OCI-LY7 (cell line): ENCODE data around the gene CHRM5. TPM values are rescaled to one million over a fixed set of nuclear protein-coding genes. Genes with fewer than 3 reads are reported as not detected.

Source experiments
- BruUV-seq: library from RNA; stranded (reverse); fragments of 400-500 nt; replicated peaks from 2 replicates; lab custom pipeline; 2021; lab: Mats Ljungman, UMichigan
- CTCF ChIA-PET: fragments of 300-600 bp; sonication (Branson Sonifier 250); formaldehyde crosslinking; loops from one replicate; lab custom pipeline; 2022; ENCODE audit warnings: antibody characterized with exemption; ENCODE audit not compliant: unreplicated experiment; lab: Charles Lee
- POLR2A ChIA-PET: fragments of 300-600 bp; sonication (Branson Sonifier 250); formaldehyde crosslinking; loops from one replicate; lab custom pipeline; 2022; ENCODE audit warnings: antibody characterized with exemption; lab: Charles Lee
- DNase-seq: peaks from one replicate; pipeline ENCODE4 v3.0.0-alpha.2; 2015; ENCODE audit warnings: low spot score
- H2AFZ ChIP-seq: fragments of 200-600 bp; sonication (generic), shearing (Covaris generic); 2 replicates; pipeline ENCODE4 v1.6.1; 2014; ENCODE audit warnings: mild to moderate bottlenecking, antibody characterized with exemption, low read length, moderate library complexity
- H3K27ac ChIP-seq: fragments of 200-600 bp; sonication (generic); 2 replicates; pipeline ENCODE4 v1.5.1; 2014; ENCODE audit warnings: mixed run types, low read depth, mild to moderate bottlenecking, moderate library complexity, low read length, inconsistent platforms; ENCODE audit not compliant: poor library complexity, severe bottlenecking
- H3K36me3 ChIP-seq: fragments of 200-600 bp; sonication (generic); 2 replicates; pipeline ENCODE4 v1.6.1; 2014; ENCODE audit warnings: mild to moderate bottlenecking, antibody characterized with exemption, low read length, moderate library complexity, mixed read lengths; ENCODE audit not compliant: insufficient read depth
- H3K4me1 ChIP-seq: fragments of 200-600 bp; sonication (generic); 2 replicates; pipeline ENCODE4 v1.5.1; 2014; ENCODE audit warnings: mild to moderate bottlenecking, low read length; ENCODE audit not compliant: insufficient read depth, poor library complexity, severe bottlenecking
- H3K4me2 ChIP-seq: fragments of 200-600 bp; sonication (generic); 2 replicates; pipeline ENCODE4 v1.6.1; 2014; ENCODE audit warnings: mild to moderate bottlenecking, low read length
- H3K4me3 ChIP-seq: fragments of 200-600 bp; sonication (generic); 2 replicates; pipeline ENCODE4 v1.5.1; 2014; ENCODE audit warnings: mild to moderate bottlenecking, low read depth, low read length; ENCODE audit not compliant: poor library complexity, severe bottlenecking
- H3K79me2 ChIP-seq: fragments of 200-600 bp; sonication (generic); 2 replicates; pipeline ENCODE4 v1.6.1; 2016; ENCODE audit warnings: low read depth, mild to moderate bottlenecking, low read length, moderate library complexity, mixed read lengths; ENCODE audit not compliant: insufficient read depth
- H3K9me2 ChIP-seq: fragments of 200-600 bp; sonication (generic); 2 replicates; pipeline ENCODE4 v1.6.1; 2016; ENCODE audit warnings: mild to moderate bottlenecking, low read length, mixed read lengths; ENCODE audit not compliant: insufficient read depth
- H3K9me3 ChIP-seq: fragments of 200-600 bp; sonication (generic); 2 replicates; pipeline ENCODE4 v1.6.1; 2014; ENCODE audit warnings: mild to moderate bottlenecking, mixed run types, low read length, mixed read lengths
- H4K20me1 ChIP-seq: fragments of 200-600 bp; sonication (generic); 2 replicates; pipeline ENCODE4 v1.6.1; 2014; ENCODE audit warnings: mild to moderate bottlenecking, antibody characterized with exemption, low read length, moderate library complexity, mixed read lengths; ENCODE audit not compliant: insufficient read depth
- CTCF ChIP-seq: fragments of 200-600 bp; sonication (generic); conservative IDR thresholded peaks from 2 replicates; pipeline ENCODE4 v1.5.1; 2014; ENCODE audit warnings: mild to moderate bottlenecking, antibody characterized with exemption, low read length, moderate library complexity, mixed read lengths
- EZH2phosphoT487 ChIP-seq: fragments of 200-600 bp; sonication (generic); IDR thresholded peaks from 2 replicates; pipeline ENCODE4 v1.6.1; 2018; ENCODE audit warnings: low read depth, borderline replicate concordance, mild to moderate bottlenecking, mixed run types, antibody characterized with exemption, low read length, moderate library complexity, mixed read lengths
- intact Hi-C: fragments of 100-400 bp; cut with micrococcal nuclease; formaldehyde crosslinking; loops from one replicate; pipeline ENCODE4 v1.10.0; 2022; ENCODE audit not compliant: unreplicated experiment
- total RNA-seq, 2 experiments: library from RNA; depleted of rRNA in 1 of 2; stranded (reverse); fragments of >200 nt in 1 of 2; shearing (Covaris generic) in 1 of 2; gene quantifications; 2 replicates each; pipeline ENCODE4 v1.2.3, GENCODE V29; 2014 to 2022

Gene CHRM5
- total RNA-seq, 2 experiments from 2014 or later, result not detected

DNA sequence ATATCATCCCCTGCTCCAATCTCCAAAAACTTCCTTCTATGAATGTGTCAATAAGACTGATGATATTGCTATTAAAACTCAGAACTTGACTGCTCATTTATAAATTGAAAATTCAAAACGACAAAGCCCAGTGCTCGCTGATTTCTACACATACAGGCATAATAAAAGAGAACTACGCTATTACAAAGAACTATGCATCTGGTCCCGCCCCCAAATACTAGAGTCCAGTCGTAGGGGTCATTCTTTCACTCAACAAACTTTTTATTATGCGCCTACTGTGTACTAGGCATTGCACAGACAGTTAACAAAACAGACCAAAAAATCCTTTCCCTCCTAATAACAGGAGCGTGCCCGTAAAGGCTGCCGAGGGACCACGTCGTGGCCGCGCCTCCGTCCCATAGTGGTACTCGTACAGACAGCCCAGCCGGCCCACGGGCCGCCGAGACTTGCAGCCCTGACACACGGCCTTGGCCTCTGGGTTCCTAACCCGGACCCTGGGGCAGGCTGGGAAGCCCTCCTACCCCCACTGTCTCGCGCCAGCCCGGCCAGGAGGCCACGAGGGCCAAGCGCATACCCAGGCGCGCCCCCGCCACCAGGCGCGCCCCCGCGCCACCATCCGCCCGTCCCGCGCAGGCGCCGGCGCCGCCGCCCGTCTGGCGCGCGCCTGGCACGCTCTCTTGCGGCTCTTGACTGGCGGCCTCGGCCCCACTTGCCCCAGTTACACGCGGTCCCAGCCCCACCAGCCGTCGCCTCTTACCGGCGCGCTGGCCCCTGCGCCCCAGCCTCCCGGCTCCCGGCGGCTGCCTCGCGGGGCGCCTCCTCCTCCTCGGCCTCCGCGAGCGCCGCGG, 70.0 kb downstream of the CHRM5 start:
- POLR2A ChIA-PET, result interaction anchor here (0.6 to 0.9 kb wide), 3 partner anchors 110 to 300 kb away, joined by 3 read pairs; partner anchors contain the start of gene SLC12A6

GRCh38 chr15:34038871-34039789, 70.8 kb downstream of the CHRM5 start, which contains the start of gene AVEN:
Gene AVEN (minus strand): TSS chr15:34039204. CDS start chr15:34039046, 158 bp downstream.
- TSS peak; percentile 78 for BruUV-seq
- intact Hi-C loops, result loop anchor here (2.0 to 10.0 kb wide), 4 partner anchors 62 to 852 kb away; partner anchors contain the start of genes EMC7, LPCAT4 and SLC12A6

More for the DNA sequence above, 70.0 kb downstream of the CHRM5 start:
- DNase-seq, result peak; percentile 84
- peak overlapping the region; percentile 100 for H2AFZ ChIP-seq
- no TSS peak for BruUV-seq
- intact Hi-C loops, result loop anchor here (2.0 to 10.0 kb wide), 4 partner anchors 63 to 851 kb away; partner anchors contain the start of genes EMC7, LPCAT4 and SLC12A6
- CTCF ChIA-PET, result interaction anchor here (0.6 kb wide), 2 partner anchors 21 to 1160 kb away, joined by 3 to 4 read pairs; no protein-coding TSS in a partner anchor
- H4K20me1 ChIP-seq, result no peaks in the 10 kb centered on the region
- H3K4me3 ChIP-seq, result peak overlapping the region; percentile 81
- TF ChIP-seq EZH2phosphoT487 (no peak), CTCF (no peak)
- no peaks in the 10 kb centered on the region for H3K36me3 ChIP-seq
- peaks cover 21% of the 10 kb centered on the region for H3K4me1 ChIP-seq
- H3K9me2 ChIP-seq, result no peaks in the 10 kb centered on the region
- no peaks in the 10 kb centered on the region for H3K9me3 ChIP-seq
- H3K79me2 ChIP-seq, result peaks cover 11% of the 10 kb centered on the region; the same call in 1 of the 2 replicates
- H3K27ac ChIP-seq, result peak overlapping the region; percentile 58
- peak overlapping the region; percentile 79 for H3K4me2 ChIP-seq

More at GRCh38 chr15:34038871-34039789, 70.8 kb downstream of the CHRM5 start, which contains the start of gene AVEN:
- no peaks in the 10 kb centered on the region for H3K36me3 ChIP-seq
- peak; percentile 80 for DNase-seq
- peaks cover 11% of the 10 kb centered on the region; the same call in 1 of the 2 replicates for H3K79me2 ChIP-seq
- POLR2A ChIA-PET, result interaction anchor here (0.6 to 1.0 kb wide), 3 partner anchors 289 to 299 kb away, joined by 3 read pairs; partner anchors contain the start of gene SLC12A6
- CTCF ChIA-PET, result interaction anchor here (0.6 kb wide), 2 partner anchors 20 to 1159 kb away, joined by 3 to 4 read pairs; no protein-coding TSS in a partner anchor
- TF ChIP-seq CTCF, result no peak
- TF ChIP-seq EZH2phosphoT487, result no peak
- no peaks in the 10 kb centered on the region for H3K9me2 ChIP-seq
- H3K4me2 ChIP-seq, result peak within 1 kb of the TSS; percentile 79
- peaks cover 21% of the 10 kb centered on the region for H3K4me1 ChIP-seq
- peak within 1 kb of the TSS; percentile 58 for H3K27ac ChIP-seq
- peak within 1 kb of the TSS; percentile 100 for H2AFZ ChIP-seq
- H4K20me1 ChIP-seq, result no peaks in the 10 kb centered on the region
- peak within 1 kb of the TSS; percentile 81 for H3K4me3 ChIP-seq
- no peaks in the 10 kb centered on the region for H3K9me3 ChIP-seq
